CD4-positive, alpha-beta T cell (primary cell): ENCODE data around the gene KAT2B. TPM values are rescaled to one million over a fixed set of nuclear protein-coding genes. Genes with fewer than 3 reads are reported as not detected.

ENCODE experiments used
- ATAC-seq: fragments of 200-7000 bp; cut with Tn5 transposase; one replicate; pipeline ENCODE4 v1.10.0; 2022; ENCODE audit warnings: mild to moderate bottlenecking; ENCODE audit not compliant: poor library complexity
- CTCF ChIA-PET: fragments of 350-600 bp; sonication (Branson Sonifier 250); formaldehyde crosslinking; loops from one replicate; lab custom pipeline; 2021; ENCODE audit warnings: antibody characterized with exemption, inconsistent platforms; lab: Charles Lee
- POLR2A ChIA-PET: fragments of 350-600 bp; sonication (Branson Sonifier 250); formaldehyde crosslinking; loops from one replicate; lab custom pipeline; 2021; ENCODE audit warnings: antibody characterized with exemption, inconsistent platforms; lab: Charles Lee
- DNase-seq, 14 experiments: peaks; one replicate each; pipeline ENCODE4 v3.0.0-alpha.2; 2013 to 2020; ENCODE audit warnings: mixed read lengths in 2 of 14
- H3K27ac ChIP-seq, 2 donors: one replicate each; pipeline versions ENCODE4 v1.5.1 to v1.7.0; 2013; ENCODE audit warnings: low read length in 2 of 2, low read depth in 1 of 2, mild to moderate bottlenecking in 1 of 2
- H3K27me3 ChIP-seq, 2 experiments: 1 replicate in 1 of 2; 2 replicates in 1 of 2; pipeline versions ENCODE4 v1.6.1 to v1.7.0; 2013; ENCODE audit warnings: low read length in 2 of 2, control low read depth in 1 of 2, mild to moderate bottlenecking in 1 of 2, moderate library complexity in 1 of 2; ENCODE audit not compliant: insufficient read depth in 2 of 2, control insufficient read depth in 1 of 2
- H3K36me3 ChIP-seq: one replicate; pipeline ENCODE4 v1.6.1; 2013; ENCODE audit warnings: low read length, control low read depth; ENCODE audit not compliant: insufficient read depth
- H3K4me1 ChIP-seq: one replicate; pipeline ENCODE4 v1.6.1; 2013; ENCODE audit warnings: low read length, control low read depth; ENCODE audit not compliant: insufficient read depth
- H3K4me3 ChIP-seq: one replicate; pipeline ENCODE4 v1.5.1; 2013; ENCODE audit warnings: mild to moderate bottlenecking, low read length, moderate library complexity
- H3K9me3 ChIP-seq, 2 experiments: 1 replicate in 1 of 2; 2 replicates in 1 of 2; pipeline versions ENCODE4 v1.6.1 to v1.7.0; 2013; ENCODE audit warnings: low read length in 2 of 2, mild to moderate bottlenecking in 2 of 2, control low read depth in 1 of 2, moderate library complexity in 1 of 2; ENCODE audit not compliant: control insufficient read depth in 1 of 2, insufficient read depth in 1 of 2
- H3K27ac Mint-ChIP-seq: one replicate; pipeline ENCODE4 v1.8.0; 2020; ENCODE audit warnings: mixed read lengths
- H3K27me3 Mint-ChIP-seq: one replicate; pipeline ENCODE4 v1.8.0; 2021; ENCODE audit warnings: mixed read lengths
- H3K36me3 Mint-ChIP-seq: one replicate; pipeline ENCODE4 v1.8.0; 2021; ENCODE audit warnings: low read depth, mixed read lengths
- H3K4me1 Mint-ChIP-seq: one replicate; pipeline ENCODE4 v1.8.0; 2021; ENCODE audit warnings: low read depth, mixed read lengths
- H3K4me3 Mint-ChIP-seq: one replicate; pipeline ENCODE4 v1.8.0; 2020; ENCODE audit warnings: mild to moderate bottlenecking, mixed read lengths
- H3K9me3 Mint-ChIP-seq: one replicate; pipeline ENCODE4 v1.8.0; 2020; ENCODE audit warnings: mixed read lengths
- CTCF ChIP-seq: fragments of 200-600 bp; IDR thresholded peaks from one replicate; pipeline ENCODE4 v1.8.0; 2022; ENCODE audit warnings: antibody characterized with exemption, mild to moderate bottlenecking
- intact Hi-C, 2 experiments: fragments of 100-400 bp; cut with DNase I in 1 of 2; cut with micrococcal nuclease in 1 of 2; formaldehyde crosslinking; loops; one replicate each; pipeline versions ENCODE4 v1.15.1 to v1.9.0; 2023 to 2025; cut with DNase I, micrococcal nuclease
- total RNA-seq, 174 experiments: library from RNA in 2 of 174; stranded (reverse) in 2 of 174; gene quantifications; one replicate each; pipeline ENCODE4 v1.2.3 and lab custom pipeline; 2021 to 2026

KAT2B gene
- total RNA-seq, 2 experiments from 2014 or later: 50.9 to 54.4 TPM

GRCh38 chr3:20182206-20182605 is 142.0 kb downstream of the KAT2B start:
- Mint-ChIP-seq H3K27me3 (no peaks in the 10 kb centered on the region), H3K4me1 (no peaks in the 10 kb centered on the region), H3K27ac (no peak overlapping the region), H3K9me3 (no peaks in the 10 kb centered on the region), H3K4me3 (no peak overlapping the region), H3K36me3 (no peaks in the 10 kb centered on the region)
- no peak for TF ChIP-seq CTCF
- ChIA-PET CTCF (no interaction called here), POLR2A (interaction anchor here (1.9 kb wide), 1 partner anchor 141 kb away, joined by 5 read pairs; no protein-coding TSS in a partner anchor)
- H3K36me3 ChIP-seq: no peaks in the 10 kb centered on the region
- intact Hi-C loops: no loop called here
- peaks cover 11% of the 10 kb centered on the region for H3K4me1 ChIP-seq
- DNase-seq: no peak
- no peaks in the 10 kb centered on the region for H3K27me3 ChIP-seq
- H3K9me3 ChIP-seq: no peaks in the 10 kb centered on the region
- no peak overlapping the region for H3K4me3 ChIP-seq
- no peak overlapping the region for H3K27ac ChIP-seq
- ATAC-seq: no peak

GRCh38 chr3:20185331-20185678 is 145.1 kb downstream of the KAT2B start:
- peak in 4 of 14 experiments; percentile 9 to 60 (median 49) for DNase-seq
- no peak for ATAC-seq
- Histone ChIP-seq H3K4me1 (peaks cover 26% of the 10 kb centered on the region), H3K36me3 (no peaks in the 10 kb centered on the region), H3K27ac (peak overlapping the region; percentile 29 to 50), H3K4me3 (peak overlapping the region; percentile 81), H3K27me3 (no peaks in the 10 kb centered on the region), H3K9me3 (no peaks in the 10 kb centered on the region)
- intact Hi-C loops: no loop called here
- Mint-ChIP-seq H3K4me3 (no peak overlapping the region), H3K36me3 (no peaks in the 10 kb centered on the region), H3K4me1 (no peaks in the 10 kb centered on the region), H3K27me3 (no peaks in the 10 kb centered on the region), H3K27ac (no peak overlapping the region), H3K9me3 (no peaks in the 10 kb centered on the region)
- ChIA-PET POLR2A (interaction anchor here (1.2 to 2.3 kb wide), 4 partner anchors 37 to 238 kb away, joined by 4 to 29 read pairs (median 8); partner anchors contain the start of genes KAT2B and RAB5A), CTCF (interaction anchor here (1.0 kb wide), 1 partner anchor 9 kb away, joined by 3 read pairs; no protein-coding TSS in a partner anchor)
- no peak for TF ChIP-seq CTCF

GRCh38 chr3:20185679-20186599 is 145.7 kb downstream of the KAT2B start, which contains the start of gene SGO1:
Gene SGO1, minus strand, starts transcription at chr3:20186206. Its CDS starts 2,179 bp downstream, at chr3:20184027.
- Histone ChIP-seq H3K4me1 (peaks cover 26% of the 10 kb centered on the region), H3K36me3 (no peaks in the 10 kb centered on the region), H3K9me3 (no peaks in the 10 kb centered on the region), H3K27me3 (no peaks in the 10 kb centered on the region), H3K27ac (peak within 1 kb of the TSS; percentile 92 to 97), H3K4me3 (peak within 1 kb of the TSS; percentile 81)
- Mint-ChIP-seq H3K36me3 (no peaks in the 10 kb centered on the region), H3K27ac (no peak within 1 kb of the TSS), H3K27me3 (no peaks in the 10 kb centered on the region), H3K9me3 (no peaks in the 10 kb centered on the region), H3K4me3 (no peak within 1 kb of the TSS), H3K4me1 (no peaks in the 10 kb centered on the region)
- CTCF ChIA-PET: interaction anchor here (1.0 kb wide), 2 partner anchors 10 to 146 kb away, joined by 3 read pairs; partner anchors contain the start of gene KAT2B
- ATAC-seq (peak; percentile 90), DNase-seq (peak; percentile 98 to 100 (median 100))
- POLR2A ChIA-PET: interaction anchor here (0.6 to 2.4 kb wide), 14 partner anchors 10 to 238 kb away, joined by 3 to 29 read pairs (median 4); partner anchors contain the start of genes KAT2B and RAB5A
- no peak for TF ChIP-seq CTCF
- intact Hi-C loops: loop anchor here (1.0 to 2.0 kb wide), 4 partner anchors 143 to 239 kb away; partner anchors contain the start of genes RAB5A (in 2 of the 2) and KAT2B (in 1 of the 2)
